ENCODE results near the gene AGTRAP.

DNA sequence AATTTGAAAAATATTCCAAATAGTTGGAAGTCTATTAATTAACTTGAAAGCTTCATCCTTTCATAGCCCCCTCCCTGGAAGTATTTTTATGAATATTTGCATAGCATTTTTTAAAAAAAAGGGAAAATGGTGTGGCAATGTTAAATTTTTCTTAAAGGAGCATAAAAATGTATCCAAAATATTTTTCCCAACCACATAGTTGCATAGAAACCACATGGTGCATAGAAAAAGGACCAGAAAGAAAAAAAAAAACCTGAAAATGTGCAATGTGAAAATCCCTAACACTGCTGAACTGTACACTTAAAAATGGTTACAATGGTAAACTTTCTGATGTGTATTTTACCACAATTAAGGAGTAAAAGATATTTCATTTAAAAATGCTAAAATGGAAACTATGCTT, 34.1 kb downstream of the AGTRAP start:
- TF ChIP-seq CTCF (IDR thresholded peaks at IDR 0.05 in 2 of 3, conservative IDR thresholded peaks at IDR 0.05 in 1 of 3; ENCODE audit: insufficient read depth in 2 of 3, low read depth in 1 of 3, low read length in 3 of 3) (no peak), YY1 (IDR thresholded peaks at IDR 0.05; ENCODE audit: borderline replicate concordance in 1 of 3, control insufficient read depth in 1 of 3, extremely low read depth in 1 of 3, insufficient read depth in 3 of 3, insufficient read length in 1 of 3, insufficient replicate concordance in 2 of 3, low read depth in 1 of 3, low read length in 2 of 3) (no peak), POLR2A (conservative IDR thresholded peaks at IDR 0.05) (no peak)
- TF ChIP-seq, protein P1, sequence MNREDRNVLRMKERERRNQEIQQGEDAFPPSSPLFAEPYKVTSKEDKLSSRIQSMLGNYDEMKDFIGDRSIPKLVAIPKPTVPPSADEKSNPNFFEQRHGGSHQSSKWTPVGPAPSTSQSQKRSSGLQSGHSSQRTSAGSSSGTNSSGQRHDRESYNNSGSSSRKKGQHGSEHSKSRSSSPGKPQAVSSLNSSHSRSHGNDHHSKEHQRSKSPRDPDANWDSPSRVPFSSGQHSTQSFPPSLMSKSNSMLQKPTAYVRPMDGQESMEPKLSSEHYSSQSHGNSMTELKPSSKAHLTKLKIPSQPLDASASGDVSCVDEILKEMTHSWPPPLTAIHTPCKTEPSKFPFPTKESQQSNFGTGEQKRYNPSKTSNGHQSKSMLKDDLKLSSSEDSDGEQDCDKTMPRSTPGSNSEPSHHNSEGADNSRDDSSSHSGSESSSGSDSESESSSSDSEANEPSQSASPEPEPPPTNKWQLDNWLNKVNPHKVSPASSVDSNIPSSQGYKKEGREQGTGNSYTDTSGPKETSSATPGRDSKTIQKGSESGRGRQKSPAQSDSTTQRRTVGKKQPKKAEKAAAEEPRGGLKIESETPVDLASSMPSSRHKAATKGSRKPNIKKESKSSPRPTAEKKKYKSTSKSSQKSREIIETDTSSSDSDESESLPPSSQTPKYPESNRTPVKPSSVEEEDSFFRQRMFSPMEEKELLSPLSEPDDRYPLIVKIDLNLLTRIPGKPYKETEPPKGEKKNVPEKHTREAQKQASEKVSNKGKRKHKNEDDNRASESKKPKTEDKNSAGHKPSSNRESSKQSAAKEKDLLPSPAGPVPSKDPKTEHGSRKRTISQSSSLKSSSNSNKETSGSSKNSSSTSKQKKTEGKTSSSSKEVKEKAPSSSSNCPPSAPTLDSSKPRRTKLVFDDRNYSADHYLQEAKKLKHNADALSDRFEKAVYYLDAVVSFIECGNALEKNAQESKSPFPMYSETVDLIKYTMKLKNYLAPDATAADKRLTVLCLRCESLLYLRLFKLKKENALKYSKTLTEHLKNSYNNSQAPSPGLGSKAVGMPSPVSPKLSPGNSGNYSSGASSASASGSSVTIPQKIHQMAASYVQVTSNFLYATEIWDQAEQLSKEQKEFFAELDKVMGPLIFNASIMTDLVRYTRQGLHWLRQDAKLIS (CRISPR knock-in tag; IDR thresholded peaks at IDR 0.05), result no peak
- TF ChIP-seq, protein P2, sequence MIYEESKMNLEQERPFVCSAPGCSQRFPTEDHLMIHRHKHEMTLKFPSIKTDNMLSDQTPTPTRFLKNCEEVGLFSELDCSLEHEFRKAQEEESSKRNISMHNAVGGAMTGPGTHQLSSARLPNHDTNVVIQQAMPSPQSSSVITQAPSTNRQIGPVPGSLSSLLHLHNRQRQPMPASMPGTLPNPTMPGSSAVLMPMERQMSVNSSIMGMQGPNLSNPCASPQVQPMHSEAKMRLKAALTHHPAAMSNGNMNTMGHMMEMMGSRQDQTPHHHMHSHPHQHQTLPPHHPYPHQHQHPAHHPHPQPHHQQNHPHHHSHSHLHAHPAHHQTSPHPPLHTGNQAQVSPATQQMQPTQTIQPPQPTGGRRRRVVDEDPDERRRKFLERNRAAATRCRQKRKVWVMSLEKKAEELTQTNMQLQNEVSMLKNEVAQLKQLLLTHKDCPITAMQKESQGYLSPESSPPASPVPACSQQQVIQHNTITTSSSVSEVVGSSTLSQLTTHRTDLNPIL (CRISPR knock-in tag; IDR thresholded peaks at IDR 0.05), result no peak
